Measurements from ENCODE around the gene MIPOL1.

GRCh38 chr14:37413504-37414003 lies 215.8 kb downstream of the MIPOL1 start:
- TF ChIP-seq CTCF (IDR thresholded peaks at IDR 0.05) (no peak), POLR2A (IDR thresholded peaks at IDR 0.05) (no peak)
